GM19043 (cell line): ENCODE data around the gene EHBP1L1.

Source experiments
- ATAC-seq: cut with Tn5 transposase; IDR thresholded peaks from one replicate; pipeline ENCODE4 v1.9.1; 2021; ENCODE audit warnings: low read depth; ENCODE audit not compliant: unreplicated experiment

EHBP1L1 gene

DNA sequence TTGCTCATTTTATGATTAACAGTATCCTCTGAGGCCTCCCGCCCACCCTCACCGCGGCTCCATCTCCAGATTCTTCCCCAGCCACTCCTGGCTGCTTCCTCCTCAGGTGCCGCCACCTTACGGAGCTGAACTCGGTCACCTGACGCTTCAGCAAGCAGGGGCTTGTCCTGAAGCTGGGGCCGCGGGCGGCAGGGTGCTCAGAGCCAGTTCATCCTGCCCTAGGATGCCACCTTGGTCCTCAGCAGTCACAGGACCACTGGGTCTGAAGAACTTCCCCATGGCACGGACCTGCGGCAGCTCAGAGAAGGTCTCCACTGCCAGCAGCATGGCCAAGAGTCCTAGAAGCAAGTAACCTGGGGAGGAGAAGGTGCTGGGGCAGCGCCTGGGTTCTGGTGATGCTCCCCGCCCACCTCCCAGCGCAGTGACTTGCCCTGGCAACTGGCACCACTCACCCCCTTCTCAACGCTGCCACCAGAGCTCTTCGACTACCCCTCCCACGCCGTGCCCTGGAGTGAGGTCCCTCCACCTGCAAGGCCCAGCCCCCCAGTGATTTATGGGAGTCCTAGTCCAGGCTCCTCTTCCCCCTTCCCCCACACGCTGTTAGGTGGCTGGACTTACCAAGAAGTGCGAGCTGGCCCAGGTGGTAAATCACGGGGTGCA, 17.1 kb downstream of the EHBP1L1 start:
- ATAC-seq, result no peak

GRCh38 chr11:65593518-65594414, 17.9 kb downstream of the EHBP1L1 start:
- no peak for ATAC-seq

DNA sequence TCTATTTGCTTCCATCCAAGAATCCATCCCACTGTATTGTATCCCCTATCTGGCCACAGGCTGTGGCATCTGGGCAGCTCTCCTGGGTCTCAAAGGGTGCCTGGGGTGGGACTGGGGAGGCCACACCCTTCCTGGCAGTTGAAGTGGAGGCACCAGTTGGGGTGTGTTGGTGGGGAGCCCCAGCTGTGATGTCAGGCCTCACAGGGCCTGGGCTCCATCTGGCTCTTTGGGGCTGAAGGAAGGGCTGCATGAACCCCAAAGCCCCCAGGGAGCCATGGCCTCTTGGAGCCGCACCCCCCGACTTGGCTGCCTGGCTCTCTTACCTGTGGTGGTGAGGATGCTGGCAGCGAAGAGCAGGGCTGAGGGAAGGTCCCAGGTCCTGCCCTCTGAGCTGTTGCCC, 19.3 kb downstream of the EHBP1L1 start:
- ATAC-seq, result no peak

- no peak for ATAC-seq
These were observed 19.9 kb downstream of the EHBP1L1 start, which contains the start of gene KCNK7 for GRCh38 chr11:65595543-65596281. KCNK7 (minus strand) TSS chr11:65595800; CDS start chr11:65595772, 28 bp downstream.

- ATAC-seq, result no peak
These were observed 20.7 kb downstream of the EHBP1L1 start for GRCh38 chr11:65596520-65596919.

- no peak for ATAC-seq
These were observed 22.4 kb downstream of the EHBP1L1 start for GRCh38 chr11:65598258-65598699.

- no peak for ATAC-seq
These were observed 23.5 kb downstream of the EHBP1L1 start for GRCh38 chr11:65599216-65599954.

DNA sequence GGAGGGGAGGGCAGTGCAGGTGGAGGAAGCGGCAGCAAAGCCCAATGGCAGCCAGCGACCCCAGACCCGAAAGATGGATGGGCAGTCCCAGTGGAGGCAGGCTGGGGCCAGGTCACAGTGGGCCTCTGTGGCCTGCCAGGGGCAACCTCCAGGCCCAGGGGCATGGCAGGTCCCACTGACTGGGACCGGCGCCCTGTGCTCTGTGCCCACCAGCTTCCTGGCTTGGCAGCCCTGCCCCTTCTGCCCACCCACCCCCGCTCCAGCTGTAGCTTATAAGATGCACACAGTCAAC, 24.0 kb downstream of the EHBP1L1 start:
- ATAC-seq, result no peak

DNA sequence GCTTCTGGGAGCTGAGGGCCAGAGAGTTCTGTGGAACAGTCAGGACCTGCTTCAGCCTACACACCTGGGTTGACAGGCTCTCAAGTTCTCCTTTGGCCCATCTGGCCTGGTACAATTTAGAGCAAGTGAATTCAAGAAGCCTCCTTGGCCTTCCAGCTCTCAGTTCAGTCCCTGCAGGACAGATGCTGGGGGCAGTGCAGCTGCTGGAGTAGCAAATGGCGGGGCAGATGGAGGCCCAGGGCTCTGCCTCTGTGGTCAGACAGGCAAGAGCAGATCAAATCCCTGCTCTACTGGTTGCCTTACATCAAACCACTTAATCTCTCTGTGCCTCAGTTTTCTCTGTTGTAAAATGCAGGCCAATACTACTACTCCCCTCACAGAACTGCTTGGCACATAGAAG, 28.4 kb downstream of the EHBP1L1 start:
- no peak for ATAC-seq

GRCh38 chr11:65606876-65607613, 31.2 kb downstream of the EHBP1L1 start:
- no peak for ATAC-seq

GRCh38 chr11:65607614-65608426, 32.0 kb downstream of the EHBP1L1 start:
- no peak for ATAC-seq

DNA sequence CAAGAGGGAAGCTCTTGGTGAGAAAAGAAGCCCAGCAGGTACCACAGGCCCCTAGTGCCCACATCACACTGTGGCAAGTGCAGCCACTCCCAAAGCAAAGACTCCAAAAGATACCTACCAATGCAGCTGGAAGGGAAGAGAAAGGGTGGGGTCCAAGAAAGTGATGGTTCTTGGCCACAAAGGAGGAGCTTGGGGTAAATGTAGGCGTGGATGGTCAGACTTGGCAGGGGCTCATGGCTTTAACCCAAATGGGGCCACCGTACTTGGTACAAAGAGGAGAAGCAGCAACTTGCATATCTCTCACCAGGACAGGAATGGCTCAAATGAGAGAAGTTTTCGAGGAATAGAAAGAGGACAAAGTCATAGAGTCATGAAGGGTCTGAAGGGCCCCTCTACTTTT, 33.4 kb downstream of the EHBP1L1 start:
- no peak for ATAC-seq

- ATAC-seq, result no peak
These were observed 33.8 kb downstream of the EHBP1L1 start for GRCh38 chr11:65609665-65610064.

DNA sequence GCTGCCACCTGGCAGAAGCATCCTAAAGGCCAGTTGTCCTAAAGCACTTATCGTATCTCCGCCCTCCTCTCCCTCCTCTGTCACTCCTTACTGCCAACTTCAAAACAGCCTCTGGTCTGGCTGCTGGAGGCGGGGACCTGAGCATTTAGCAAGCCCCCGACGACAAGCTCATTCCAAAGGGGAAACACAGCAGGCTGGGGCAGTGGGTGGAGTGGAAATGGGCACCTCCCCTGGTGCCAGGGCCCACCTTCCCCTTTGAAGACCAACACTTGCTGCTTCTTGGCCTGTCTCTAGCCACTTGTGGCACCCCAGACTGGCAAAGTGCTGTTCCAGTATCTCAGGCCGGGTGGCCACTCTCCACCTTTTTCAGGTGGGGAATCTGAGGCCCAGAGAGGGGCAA, 34.6 kb downstream of the EHBP1L1 start:
- ATAC-seq, result no peak

GRCh38 chr11:65611028-65611757, 35.3 kb downstream of the EHBP1L1 start:
- ATAC-seq, result no peak

- ATAC-seq, result no peak
These were observed 36.1 kb downstream of the EHBP1L1 start for GRCh38 chr11:65611758-65612603.

DNA sequence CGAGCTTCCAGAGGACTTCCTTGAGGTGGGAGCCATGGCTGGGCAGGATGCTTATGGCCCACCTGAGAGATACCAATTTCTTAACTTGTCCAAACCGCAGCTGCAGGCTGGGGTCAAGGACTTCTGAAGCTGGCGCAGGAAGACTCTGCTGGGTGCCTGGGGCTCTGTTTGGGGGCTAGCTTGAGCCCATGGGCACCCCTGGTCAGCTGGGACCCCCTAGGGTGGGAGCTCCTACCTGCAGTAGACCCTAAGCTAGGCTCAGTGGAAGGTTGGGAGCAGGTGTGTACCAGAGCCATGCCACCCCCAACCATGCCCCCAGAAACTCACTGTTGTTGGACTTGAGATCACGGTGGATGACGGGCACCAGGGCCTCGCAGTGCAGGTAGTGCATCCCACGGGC, 36.8 kb downstream of the EHBP1L1 start:
- ATAC-seq, result no peak
